Left forelimb (tissue), 1 donor: ENCODE results near the gene ZFP90.
A peak's percentile ranks its signal among the peaks of the same experiment; 100 is the strongest.
"Not testable (repeated sequence)": the region's sequence is repeated elsewhere in the genome, so short reads cannot be mapped to it uniquely, and the experiment has no call there.

Source experiments
- DNase-seq: peaks from one replicate; pipeline ENCODE4 v3.0.0-alpha.2; 2018; ENCODE audit warnings: low spot score

The ZFP90 gene

DNA sequence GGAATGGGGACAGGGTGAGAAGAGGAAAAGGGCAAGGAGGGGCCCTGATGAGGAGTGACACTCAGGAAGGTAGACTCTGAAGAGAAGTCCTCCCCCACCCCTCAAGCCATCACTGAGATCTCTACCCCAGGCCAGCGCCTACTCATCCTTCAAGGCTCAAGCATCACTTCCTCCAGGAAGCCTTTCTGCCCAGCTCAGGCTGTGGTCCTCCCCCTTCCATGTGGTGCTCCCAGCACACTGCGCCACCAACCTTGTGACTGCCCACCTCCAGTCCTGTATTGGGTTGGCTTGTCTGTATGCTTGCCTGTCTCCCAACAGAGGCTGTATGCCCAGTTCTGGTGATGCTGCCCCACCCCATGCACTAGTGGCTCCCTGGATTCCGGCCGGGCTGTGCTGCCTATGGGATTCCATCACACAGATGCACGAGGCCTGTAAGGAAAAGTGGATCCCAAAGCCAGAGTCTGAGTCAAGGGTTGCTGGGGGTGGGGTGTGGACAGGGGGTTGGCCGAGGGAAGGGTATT, 19.8 kb upstream of the ZFP90 start:
- no peak for DNase-seq

DNA sequence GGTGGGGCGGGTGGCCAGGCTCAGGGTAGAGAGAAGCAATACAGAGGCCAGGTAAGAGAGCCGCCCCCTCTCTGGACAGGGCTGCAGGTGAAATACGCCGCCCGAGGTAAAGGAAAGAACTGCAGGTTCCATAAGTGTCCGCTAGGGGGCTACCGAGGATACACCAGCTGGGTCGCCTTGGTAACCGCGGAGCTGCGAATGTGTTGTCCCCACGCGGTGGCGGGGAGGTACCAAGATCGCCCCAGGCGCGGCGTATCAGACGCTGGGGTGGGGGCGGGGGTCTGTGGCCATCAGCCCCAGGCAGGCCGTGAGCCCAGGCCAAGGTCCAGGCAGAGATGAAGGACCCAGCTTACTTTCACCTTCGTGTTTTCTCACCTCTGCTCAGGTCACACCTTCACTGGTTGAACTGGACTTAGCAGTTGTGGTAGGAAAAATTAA, 18.4 kb upstream of the ZFP90 start:
- DNase-seq = peak; percentile 87

GRCh38 chr16:68524069-68524820, 14.8 kb upstream of the ZFP90 start:
- DNase-seq = no peak

DNA sequence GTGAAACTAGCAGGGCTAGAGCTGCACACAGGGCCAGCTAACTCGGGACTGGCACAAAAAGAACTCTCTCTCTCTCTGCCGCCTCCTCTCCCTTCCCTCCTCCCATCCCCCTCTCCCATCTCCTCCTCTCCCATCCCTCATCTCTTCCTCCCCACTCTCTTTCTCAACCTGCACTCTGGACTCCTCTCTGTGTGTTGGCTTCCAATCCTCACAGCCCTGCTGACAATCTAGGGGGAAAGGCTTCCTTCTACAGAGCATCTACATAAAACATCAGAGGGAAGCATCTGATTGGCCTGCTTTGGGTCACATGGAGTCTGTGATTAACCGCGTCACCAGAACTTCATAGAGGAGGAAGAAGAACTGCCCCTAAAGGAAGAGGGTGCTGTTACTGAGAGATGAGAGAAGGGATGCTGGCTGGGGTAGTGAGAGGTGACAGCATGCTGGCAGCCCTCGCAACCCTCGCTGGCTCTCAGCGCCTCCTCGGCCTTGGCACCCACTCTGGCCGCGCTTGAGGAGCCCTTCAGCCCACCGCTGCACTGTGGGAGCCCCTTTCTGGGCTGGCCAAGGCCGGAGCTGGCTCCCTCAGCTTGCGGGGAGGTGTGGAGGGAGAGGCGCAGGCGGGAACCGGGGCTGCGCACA, 12.8 kb upstream of the ZFP90 start:
- no peak for DNase-seq

- no peak for DNase-seq
Measured at GRCh38 chr16:68526782-68527145, 12.3 kb upstream of the ZFP90 start.

- DNase-seq = no peak
Measured at GRCh38 chr16:68528233-68528632, 10.9 kb upstream of the ZFP90 start.

GRCh38 chr16:68528686-68529379, 10.3 kb upstream of the ZFP90 start:
- DNase-seq = peak; percentile 90

DNA sequence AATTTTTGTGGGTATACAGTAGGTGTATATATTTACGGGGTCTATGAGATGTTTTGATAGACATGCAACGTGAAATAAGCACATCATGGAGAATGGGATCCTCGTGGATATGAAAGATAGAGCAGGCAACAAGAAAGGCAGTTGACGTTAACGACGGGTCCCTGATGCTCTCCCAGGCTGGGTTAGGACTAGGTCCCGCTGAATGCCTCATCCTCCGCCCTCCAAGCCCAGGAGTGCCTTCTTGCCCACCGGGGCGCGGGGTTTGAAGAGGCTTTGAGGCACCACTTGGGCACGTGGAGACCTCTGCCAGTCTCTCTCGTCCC, 9.5 kb upstream of the ZFP90 start:
- DNase-seq = no peak

DNA sequence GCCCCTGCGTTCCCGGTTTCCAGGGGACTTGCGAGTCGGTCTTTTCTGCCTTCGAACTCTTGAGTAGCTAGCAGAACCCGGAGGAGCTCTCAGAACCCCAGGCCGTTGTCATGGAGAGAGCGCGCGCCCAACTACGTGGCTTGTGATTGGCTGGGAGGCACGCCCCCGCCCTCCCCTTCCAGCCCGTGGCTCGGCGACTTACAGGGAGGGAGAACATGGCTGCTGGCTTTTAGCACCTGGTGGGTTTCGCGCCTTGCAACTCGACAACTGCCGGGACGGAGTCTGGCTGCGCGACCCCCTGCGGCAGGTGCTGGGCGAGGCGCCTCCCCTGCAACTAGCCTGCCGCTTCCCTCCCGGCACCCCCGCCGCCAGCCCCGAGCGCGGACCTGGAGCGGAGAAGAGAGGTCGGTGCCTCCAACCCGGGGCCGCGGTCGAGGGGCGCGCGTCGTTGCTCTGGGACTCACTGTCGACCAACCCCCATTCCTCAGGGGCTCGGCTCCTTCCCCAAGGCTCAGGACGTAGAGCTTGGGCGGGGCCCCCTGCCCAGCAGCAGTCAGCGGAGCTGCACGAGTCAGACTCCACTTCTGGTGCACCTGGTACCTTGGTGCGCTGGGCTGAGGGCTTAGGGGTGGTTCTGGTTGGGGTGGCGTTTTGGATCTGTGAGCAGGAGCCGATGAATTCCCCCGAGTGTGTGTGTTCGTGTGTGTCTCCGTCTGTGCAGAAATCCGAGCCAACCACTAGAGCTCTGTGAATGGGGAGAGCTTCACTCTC, 9.0 kb upstream of the ZFP90 start:
- peak; percentile 93 for DNase-seq

GRCh38 chr16:68533937-68534336, 5.2 kb upstream of the ZFP90 start:
- no peak for DNase-seq

DNA sequence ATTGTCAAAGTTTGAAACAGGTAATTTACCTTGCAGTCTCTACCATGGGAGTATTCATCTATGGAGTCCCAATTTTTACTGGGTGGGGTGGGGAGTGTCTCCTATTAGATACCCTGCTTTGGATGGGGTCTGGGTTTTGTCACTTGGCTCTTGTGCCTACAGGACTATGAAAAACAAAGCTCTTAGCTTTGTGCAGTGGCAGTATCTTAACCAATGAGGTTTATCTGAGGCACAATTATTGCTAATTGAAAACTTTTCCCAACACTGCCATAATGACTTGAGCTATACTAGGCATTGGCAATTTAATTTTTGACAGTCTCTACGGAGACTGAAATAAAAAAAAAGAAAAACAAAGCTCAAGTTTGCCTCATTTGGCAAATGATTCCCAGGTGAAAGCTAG, 3.8 kb upstream of the ZFP90 start:
- DNase-seq = no peak

GRCh38 chr16:68539711-68540239, 684 bp downstream of the ZFP90 start:
- no peak for DNase-seq

- DNase-seq = no peak
Measured at GRCh38 chr16:68548947-68549346, 9.9 kb downstream of the ZFP90 start.

DNA sequence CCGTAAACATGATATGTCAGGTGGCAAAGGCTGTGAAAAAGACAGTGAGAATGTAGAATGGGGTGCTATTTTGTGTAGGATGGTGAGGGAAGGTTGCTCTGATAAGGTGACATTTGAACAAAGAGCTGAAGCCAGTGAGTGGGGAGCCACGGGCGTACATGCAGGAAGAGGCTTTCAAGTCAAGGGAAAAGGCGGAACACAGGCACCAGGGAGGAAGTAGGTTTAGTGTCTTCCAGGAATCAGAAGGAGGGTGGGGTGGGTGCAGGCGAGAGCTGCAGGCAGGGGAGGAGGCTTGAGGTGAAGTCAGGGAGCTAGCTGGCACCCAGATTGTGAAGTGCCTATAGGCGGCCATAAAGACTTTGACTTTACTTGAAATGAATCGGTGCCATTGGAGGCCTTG, 14.1 kb downstream of the ZFP90 start:
- no peak for DNase-seq

DNA sequence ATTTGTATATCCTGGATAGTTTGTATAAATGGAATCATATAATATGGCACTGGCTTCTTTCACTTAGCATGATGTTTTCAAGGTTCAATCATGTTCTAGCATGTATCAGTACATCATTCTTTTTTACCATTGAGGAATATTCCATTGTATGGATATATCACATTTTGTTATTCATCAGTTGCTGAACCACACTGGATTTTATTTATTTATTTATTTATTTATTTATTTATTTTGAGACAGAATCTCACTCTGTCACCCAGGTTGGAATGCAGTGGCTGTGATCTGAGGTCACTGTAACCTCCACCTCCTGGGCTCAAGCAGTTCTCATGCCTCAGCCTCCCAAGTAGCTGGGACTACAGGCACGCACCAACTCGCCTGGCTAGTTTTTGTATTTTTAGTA, 21.2 kb downstream of the ZFP90 start:
- not testable (repeated sequence) for DNase-seq

- DNase-seq = no peak
Measured at GRCh38 chr16:68563631-68564381, 24.7 kb downstream of the ZFP90 start.

DNA sequence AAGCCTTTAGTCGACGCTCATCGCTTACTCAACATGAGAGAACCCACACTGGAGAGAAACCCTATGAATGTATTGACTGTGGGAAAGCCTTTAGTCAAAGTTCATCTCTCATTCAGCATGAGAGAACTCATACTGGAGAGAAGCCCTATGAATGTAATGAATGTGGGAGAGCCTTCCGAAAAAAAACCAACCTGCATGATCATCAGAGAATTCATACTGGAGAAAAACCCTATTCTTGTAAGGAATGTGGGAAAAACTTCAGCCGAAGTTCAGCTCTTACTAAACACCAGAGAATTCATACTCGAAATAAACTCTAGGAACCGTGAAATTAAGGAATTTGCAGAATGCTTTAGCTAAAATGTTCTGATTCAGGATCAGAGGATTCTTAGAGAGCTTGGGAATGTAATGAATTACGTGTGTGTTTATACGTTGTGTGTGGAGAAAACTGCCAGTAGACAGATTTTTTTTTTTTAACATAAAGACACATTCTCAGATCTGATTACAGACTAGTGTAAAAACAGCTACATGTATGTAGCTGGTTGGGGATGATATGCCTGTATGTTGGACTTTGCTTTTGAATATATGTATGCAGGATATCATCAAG, 25.4 kb downstream of the ZFP90 start:
- no peak for DNase-seq

GRCh38 chr16:68574479-68574878, 35.4 kb downstream of the ZFP90 start:
- DNase-seq = no peak

GRCh38 chr16:68575082-68575481, 36.0 kb downstream of the ZFP90 start:
- no peak for DNase-seq

DNA sequence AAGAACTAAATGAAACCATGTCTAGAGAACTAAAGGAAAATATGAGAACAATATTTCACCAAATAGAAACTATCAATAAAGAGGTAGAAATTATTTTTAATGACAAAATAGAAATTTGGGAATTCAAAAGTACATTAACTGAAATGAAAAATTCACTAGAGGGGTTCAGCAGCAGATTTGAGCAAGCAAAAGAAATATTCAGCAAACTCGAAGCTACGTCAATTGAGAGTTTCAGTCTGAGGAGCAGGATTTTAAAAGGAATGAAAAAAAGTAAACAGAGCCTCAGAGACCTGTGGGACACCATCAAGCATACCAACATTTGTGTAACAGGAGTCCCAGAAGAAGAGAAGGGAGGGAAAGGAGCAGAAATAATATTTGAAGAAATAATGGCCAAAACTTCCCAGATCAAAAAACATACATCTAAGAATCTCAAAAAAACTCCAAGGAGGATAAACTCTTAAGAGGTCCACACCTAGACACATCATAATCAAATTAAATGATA, 38.3 kb downstream of the ZFP90 start:
- no peak for DNase-seq
